ENCODE results near the gene GARIN1A.

GARIN1A gene

GRCh38 chr7:128714701-128715495 lies 42.8 kb downstream of the GARIN1A start:
- no peak for DNase-seq (ENCODE audit: low read depth in 2 of 2)

- no peak for DNase-seq (ENCODE audit: low read depth in 2 of 2)
Observed at GRCh38 chr7:128718967-128719642, 47.0 kb downstream of the GARIN1A start.

- no peak for DNase-seq (ENCODE audit: low read depth in 2 of 2)
Observed at GRCh38 chr7:128721376-128721775, 49.3 kb downstream of the GARIN1A start.

Measured in activated CD8-positive, alpha-beta memory T cell treated with anti-CD3 and anti-CD28 coated beads for 4 hours (primary cell).